ENCODE results near the gene MRAS.

MRAS gene

DNA sequence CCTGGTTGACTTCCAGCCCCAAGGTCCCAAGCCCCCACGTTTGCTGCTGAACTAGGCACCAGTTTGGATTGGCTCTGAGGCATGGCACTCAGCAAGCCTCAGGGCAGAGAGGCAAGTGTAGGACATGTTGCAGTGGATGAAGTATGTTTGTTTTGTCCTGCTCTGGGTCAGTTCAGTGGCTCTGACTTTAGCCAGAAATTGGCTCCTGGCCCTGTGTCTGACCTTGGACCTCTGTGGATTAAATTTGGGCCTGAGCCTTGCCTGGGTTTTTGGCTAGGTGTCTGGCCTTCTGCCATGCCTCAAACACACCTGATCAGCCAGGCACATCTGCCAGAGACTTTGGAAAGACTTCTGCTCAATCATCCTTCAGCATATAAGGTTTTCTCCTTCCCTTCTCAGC, 3.6 kb upstream of the MRAS start:
- DNase-seq: no peak

DNA sequence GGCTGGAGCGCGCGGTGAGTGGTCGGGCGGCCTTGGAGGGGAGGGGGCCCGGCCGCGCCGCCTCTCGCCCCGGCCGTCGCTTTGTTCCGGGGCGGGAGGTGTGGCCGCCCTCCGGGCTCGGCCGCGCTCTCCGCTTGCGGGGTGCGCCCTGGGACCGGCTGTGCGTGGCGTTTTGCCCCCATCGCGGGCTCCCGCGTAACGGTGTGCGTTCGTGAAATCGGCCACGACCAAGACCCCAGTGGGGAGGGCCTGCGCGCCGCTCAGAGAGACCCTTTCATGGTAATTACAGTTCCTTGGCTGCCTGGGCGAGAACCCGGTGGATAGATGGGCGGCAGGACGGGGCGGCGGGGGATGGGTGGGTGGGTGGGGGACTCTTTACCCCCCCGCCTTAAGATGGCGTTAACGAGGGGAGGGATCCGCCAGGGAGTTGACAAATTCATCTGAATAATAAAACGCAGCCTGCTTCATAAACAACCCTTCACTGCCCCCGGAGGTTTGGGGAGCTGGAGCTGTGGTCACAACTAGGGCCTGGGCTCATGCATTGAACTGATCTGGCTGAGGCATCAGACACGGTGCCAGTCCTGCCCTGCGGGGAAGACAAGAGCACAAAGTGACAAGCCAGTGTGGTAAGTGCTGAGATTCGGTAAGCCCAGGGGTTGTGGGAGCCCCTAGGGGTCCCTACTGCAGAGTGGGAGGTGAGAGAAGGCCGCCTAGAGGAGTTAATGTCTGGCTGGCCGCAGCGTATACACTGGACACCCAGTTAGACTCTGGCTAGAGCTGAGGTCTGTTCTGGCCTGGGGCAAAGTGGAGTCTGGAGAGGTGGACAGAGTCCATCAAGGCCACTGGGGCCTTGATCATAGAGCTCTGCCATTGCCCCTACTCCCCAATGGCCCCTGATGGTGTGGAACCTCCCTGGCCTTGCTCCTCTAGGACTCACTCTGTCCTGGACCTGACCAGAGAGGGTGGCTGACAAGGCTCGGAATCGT, 668 bp downstream of the MRAS start:
- DNase-seq: no peak

DNA sequence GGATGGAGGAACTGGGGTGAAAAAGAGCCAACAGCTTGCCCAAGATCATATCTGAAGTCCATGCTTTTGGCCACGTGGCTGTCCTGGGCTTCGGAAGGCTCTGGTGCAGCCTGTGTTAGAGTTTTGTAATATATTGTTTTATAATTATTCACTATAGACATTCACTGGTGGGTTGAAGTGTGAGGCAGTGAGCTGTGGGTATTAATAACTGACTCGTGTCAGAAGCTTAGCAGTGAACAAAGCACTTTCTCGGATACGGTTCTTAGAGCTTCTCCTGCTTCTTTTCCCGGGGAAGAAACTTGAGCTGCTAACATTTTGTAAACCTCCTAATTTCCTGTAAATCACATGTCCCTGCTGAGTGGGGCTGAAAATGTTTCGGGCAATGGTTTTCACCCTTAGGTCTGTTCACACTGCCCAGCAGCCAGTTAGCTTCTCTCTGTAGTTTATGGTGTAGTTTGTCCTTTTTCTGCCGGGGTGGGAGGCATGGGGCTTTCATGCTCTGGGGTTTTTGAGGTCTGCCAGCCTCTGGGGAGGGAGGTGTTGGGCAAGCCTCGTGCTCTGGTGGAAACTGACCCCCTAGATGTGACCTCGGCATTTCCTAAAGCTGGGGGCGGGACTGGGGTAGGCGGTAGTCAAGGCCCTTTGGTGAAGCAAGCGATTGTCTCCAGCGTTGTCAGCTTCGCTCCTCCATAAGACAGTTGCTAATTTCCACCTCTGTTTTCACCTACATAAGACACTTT, 1.7 kb downstream of the MRAS start:
- DNase-seq: no peak

DNA sequence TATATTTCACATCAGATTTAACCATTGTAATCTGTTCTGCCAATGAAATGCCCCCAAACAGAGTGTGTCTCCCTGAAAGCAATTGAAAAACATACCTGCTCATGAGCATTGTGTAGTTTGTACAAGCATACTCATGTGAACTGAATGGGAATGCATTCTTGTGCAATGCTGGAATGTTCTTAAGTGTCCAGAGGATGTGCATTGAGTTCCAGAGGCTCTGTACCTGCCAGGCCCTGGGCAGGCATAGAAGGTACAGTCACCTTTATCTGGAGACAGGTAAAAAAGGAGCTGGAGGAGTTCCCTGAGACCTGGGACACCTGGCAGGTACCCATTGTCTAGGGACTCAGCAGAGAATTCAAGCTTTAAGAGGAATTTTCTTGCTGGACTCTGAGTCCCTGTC, 2.8 kb downstream of the MRAS start:
- no peak for DNase-seq

DNA sequence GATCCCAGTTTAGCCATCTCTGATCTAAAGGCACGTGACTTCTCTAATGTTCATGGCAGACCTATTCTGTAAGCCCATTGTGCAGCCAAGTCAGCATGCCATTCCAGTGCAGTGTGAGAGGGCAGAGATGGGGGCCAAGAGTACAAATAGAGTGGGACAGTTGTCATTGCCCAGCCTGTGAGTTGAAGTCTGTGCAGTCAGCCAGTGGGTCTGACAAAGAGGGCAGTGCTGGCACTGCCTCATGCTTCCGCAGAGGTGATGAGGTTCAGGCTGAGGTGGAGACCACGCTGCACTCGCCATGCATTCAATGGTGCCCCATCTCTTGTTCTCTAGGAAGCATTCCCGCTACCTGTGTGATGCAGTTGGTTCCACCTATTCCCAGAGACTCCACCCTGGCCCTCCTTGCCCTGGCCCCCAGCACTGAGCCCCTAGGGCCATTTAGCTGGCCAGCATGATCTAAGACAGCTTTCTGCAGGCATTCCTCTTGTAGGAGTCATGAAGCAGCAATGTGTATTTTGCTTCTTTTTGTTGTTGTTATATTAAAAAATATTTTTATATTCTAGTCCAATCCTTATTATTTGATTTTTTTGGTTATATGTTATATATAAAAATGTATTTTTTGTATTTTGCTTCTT, 3.7 kb downstream of the MRAS start:
- DNase-seq: no peak

DNA sequence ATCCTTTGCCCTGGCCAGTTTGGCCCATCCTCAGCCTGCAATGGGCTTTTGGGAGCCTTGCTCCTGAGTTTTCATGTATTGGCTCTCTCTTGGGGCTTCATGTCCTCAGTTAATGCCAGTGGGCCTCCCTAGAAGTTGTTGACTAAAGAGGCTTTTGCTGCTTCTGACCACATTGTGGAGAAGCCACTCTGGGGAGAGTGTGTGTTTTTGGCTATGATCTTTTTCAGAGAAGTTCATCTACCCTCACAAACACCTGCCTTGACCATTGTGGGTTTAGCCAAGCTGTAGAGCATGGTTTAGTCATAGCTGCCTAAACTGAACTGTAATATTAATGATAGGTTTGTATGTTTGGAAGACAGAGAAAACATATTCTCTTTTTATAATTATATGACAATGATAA, 6.0 kb downstream of the MRAS start:
- no peak for DNase-seq

DNA sequence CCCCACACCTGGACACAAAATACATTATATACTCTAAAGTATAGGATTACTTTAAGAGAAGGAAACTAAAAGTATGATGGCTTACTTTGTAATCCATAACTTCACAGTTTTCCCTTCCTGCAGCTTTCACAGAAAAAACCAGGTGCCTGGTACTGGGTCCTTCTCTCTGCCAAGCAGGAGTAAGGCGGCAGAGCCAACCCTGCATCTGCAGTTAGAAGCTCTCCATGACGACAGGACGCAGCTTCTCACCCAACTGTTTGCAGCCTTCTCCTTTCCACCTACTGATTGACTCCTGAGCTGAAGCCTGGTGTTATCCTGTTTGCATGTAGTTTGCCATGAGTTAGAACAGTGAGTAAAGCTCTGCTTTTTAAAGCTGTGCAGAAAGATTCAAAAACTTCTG, 6.7 kb downstream of the MRAS start:
- DNase-seq: no peak

DNA sequence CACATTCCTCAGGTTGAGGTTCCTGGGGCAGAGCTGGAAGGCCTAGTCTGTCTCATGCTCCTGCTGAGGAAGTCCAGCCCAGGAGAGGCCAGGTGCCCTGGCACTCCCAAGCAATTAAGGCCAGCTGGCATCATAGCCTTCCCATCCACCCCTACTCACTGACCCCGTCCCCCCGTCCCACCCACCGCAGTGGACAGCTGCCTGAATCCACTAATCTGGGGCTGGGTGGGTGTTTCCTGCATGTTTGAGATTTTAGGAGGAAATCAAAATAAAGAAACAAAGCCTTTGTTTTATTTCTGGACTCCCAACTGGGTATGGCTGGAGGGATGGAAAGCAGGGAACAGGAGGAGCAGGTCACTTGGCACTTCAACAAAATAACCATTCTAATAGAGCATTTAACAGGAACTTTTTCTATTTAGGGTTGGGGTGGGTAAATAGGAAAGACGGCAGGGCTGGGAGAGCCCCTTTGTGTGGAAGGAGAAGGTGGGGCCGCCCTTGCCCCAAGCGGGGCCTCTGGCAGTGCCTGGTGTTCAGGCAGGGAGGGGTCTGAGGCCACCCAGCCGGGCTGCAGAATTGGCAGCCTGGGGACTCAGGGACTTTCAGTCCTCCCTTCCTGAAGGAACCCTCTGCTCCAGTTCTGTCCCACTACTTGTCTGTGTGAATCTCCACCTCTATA, 8.5 kb downstream of the MRAS start:
- DNase-seq: no peak

DNA sequence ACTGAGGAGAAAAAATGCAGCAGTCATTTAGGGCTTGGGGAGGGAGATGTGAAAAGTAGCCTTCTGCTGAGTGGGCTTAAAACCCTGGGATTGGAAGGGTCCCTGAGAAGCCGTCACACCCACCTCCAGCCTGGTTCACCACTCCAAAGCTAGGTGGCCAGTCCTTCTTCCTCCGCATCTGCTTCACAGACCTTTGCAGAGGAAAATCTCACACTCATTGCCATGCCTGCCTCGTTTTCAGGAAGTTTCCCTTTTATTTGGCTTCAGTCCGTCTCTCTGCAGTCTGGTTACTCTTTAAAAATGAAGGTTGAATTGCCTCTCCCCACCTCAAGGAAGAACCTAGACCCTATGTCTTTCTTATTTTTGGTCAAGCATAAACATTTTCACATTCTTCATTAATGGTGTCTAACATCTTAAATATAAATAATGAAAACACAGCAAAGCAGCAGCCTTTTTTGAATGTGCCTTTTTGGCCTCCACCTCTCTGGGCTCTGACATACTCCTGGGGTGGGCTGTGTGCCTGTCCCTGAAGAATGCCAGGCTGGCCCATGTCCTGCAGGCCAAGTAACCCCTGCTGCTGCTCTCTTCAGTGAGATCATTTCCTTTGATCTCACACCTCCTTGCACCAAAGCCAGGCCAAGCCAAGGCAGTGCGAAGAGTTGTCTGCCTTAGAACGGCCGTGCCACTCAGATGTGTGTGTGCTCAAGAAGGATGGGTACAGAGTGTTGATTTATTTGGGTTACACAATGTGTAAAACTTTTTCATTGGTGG, 11.0 kb downstream of the MRAS start:
- DNase-seq: no peak

DNA sequence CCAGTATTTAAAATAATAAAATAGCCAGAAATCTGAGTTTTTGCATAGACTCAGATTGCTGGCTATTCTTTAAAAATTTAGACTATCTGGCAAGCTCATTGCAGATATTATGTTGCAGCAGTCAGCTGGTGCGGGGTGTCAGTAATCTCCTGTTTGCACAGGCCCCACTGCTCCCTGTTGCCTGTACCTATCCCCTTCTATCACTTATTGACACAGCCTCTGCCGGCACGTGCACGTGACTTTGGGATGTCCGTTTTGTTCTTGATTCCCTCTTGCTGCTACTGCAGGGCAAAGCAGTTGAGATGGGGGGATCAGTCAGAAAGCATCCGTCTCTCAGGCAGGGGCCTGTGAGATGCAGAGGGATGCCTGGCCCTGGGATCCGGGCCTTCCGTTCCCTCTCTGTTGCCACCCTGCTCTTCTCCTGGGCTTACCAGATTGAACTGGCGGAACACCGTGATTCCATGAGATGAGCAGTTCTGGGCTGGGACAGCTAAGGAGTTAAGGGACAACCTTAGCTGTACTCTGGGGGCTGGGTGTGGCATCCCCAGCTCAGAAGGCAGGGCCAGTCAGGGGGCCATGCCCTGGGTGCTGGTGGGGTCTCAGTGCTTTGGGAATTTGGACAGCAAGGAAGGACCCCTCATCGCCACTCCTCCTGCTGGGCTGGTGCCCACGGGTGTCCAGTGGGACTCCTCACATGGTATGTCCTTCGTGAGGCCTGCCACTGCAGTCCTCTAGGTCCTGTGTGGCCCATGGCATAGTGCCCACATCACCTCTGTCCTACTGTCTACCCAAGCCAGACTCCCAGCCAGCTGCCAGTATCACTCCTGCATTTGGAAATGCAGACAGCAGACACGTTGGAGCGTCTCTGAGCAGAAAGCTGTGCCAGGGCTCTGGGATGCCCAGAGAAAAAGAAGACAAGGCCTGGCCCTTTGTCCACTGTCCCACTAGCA, 11.8 kb downstream of the MRAS start:
- no peak for DNase-seq

DNA sequence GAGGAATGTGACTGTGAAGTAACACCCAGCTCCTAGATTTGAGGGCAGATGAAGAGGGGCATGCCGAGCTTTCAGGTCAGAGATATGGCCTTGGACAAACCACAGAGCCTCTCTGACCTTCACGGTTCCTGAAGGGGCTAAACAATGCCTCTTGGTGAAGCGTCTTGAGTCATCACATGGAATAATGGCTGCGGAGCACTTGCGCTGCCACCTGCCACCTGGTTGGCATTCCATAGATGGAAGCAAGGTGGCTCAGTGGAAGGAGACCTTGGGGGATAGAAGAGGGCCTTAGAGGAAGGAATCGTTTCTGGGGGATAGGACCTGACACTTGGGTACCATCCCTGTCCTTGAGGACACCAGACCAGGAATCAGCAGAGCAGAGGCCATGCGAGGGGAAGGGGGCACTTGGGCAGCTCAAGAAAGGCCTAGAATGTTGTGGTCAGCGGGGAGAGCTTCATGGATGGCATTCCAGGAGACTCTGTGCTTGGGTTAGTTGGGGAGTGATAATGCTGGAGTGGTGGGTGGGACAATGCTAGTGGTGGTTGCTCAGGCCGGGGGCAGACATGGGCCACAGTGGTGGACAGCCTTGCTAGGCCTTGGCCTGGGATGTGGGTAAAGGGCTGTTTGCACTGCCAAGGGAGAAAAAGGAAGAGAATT, 12.6 kb downstream of the MRAS start:
- no peak for DNase-seq

DNA sequence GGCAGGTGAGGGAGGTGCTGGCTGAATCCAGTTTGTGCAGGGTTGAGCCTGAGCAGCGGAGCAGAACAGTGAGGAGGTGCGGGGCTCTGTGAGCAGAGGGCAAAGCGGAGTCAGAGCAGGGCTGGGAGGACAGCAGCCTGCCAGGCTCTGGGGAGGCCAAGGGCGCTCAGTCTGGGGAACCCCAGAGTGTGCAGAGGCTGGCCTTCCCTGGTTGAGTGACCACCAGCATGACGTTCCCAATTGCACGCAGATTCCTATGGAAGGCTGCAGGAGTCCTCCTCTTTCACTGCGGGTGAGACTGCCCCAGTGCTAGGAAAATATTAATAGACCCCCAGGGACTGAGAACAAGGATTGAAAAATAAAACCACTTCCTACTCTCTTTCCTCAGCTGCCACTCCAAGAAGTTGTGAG, 13.2 kb downstream of the MRAS start:
- DNase-seq: no peak

DNA sequence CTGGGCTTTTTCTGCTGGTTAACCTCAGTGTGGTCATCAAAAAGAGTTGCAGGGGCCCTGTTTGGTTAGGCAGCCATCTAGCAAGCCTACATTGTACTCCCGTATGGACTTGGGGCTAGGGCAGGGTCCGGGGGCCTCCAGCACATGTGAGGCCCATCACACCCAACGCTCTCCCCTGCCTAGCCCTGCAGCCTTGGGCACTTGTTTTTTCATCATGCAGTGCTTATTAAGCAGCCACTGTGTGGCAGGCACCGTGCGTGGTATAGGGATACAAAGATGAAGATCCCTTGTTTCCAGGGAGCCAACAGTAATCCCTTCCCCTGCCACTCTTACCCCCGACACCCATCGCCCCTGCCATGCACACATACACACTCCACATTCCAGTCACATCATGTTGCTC, 14.2 kb downstream of the MRAS start:
- DNase-seq: no peak

DNA sequence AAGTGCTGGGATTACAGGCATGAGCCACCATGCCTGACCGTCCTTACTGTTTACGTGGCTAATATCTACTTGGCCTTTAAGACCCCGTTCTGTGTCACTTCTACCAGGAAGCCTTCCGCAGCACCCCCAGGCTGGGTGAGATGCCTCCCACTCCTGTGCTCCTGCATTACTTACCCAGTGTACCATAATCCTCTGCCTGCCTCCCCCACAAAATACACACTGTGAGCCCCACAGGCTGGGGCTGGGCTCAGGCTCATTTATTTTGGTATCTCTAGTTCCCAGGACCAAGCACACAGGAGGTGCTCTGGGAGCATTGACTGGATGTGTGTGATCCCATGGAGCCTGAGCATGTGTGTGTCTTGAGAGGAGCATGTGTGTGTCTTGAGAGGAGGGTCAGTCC, 14.9 kb downstream of the MRAS start:
- DNase-seq: no peak

DNA sequence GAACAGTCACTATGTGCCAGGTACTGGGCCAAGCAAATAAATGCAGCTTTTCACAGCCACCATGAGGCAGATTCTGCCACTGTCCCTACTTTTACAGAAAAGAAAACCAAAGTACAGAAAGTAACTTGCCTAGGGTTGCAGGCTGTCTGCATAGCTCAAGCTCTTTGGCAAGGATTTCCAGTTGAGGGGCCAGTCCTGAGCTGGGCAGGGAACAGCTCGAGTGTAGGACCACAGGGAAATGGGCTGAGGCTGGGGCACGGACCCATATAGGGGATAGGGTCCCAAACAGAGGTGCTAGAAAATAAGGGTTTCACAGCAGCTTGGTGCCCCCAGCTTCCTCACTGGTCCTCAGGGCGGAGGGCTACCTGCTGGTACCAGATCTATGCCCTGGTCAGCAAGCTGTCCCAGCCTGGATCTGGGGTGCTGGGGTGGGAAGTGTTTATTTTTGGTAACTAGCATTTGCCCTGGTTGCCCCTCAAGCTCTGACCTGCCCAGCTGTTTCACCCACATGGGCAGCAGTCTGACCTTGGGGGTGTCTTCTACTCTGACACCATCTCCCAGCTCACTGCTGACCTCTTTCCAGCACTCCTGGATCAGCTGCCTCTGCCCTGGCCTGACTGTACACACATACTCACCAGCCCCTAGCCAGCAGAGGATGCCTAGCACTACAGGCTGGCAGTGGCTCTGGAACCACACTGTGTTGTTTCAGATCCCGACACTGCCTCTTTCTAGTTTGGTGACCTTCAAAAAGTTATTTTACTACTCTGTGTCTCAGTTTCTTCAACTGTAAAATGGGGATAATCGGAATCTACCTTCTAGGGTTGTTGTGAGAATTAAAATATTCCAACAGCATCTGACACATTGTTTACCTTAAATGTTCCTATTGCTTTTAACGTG, 16.2 kb downstream of the MRAS start:
- DNase-seq: no peak

DNA sequence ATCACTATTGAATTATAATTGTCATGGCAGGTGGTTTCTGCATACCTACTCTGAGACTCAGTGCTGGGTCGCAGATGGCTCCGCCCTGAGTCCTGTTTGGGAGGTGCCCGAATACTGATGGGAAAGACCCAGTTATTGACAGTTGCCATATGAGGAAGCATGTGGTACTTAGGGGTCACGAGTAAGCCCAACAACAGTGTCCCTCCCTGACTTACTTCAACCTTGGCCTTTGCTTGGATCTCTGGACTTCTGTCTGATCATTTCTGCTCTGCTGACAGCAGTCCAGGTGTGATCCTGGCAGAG, 16.8 kb downstream of the MRAS start:
- no peak for DNase-seq

DNA sequence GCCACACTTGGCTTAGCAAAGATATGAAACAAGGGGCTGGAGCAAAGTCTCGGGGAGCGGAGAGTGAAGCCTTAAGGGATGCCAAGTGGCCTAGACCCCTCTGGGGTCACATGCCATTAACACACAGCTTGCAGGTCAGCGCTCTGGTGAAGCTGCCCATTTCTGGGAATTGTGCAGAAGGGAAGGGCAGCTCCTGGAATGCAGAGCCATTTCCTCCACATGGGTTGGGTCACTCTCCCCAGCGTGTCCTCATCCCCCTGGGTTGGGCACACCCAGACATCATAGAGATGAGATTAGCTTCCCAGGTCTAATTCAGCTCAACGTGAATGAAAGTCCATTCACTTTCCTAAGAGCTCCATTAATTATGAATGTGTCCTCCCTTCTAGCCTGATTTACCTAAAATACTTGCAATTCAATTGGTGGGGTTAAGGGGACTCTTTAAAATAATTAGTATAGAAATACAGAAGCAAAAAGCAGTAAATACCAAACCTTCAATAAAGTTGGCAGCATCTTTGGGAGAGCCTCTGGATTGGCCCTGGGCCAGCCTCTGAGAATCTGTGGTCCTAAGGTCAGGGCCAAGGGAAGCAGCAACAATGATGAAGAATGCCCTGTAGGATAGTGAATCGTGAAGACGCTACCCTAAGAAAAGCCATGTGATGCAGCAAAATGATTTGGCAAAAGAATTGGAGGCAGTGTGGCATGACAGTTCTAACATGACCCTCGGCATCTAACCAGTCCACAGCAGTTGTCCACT, 17.8 kb downstream of the MRAS start:
- DNase-seq: no peak

DNA sequence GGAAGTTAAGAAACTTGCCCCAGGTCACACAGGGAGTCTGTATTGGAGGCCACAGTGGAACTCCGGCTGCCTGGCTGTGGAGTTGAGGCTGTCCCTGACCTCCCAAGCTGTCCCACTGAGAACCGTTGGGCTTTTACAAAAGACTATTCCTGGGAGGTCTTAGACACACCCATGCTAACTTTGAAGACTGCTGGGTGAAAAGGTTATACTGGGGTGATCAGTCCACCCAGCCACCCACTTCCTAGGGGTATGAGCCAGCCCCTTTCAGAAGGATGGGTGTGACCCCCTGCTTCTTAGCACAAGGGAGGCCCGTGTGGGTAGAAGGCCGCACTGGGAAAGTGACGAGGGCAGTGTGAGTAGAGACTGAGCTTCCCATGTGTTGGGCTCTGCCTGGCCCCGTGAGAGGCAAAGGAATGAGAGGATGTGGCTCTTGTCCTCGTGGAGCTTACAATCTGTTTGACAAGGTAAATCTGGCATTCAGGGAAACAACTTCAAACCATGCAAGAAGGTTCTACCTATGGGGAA, 19.0 kb downstream of the MRAS start:
- DNase-seq: no peak

DNA sequence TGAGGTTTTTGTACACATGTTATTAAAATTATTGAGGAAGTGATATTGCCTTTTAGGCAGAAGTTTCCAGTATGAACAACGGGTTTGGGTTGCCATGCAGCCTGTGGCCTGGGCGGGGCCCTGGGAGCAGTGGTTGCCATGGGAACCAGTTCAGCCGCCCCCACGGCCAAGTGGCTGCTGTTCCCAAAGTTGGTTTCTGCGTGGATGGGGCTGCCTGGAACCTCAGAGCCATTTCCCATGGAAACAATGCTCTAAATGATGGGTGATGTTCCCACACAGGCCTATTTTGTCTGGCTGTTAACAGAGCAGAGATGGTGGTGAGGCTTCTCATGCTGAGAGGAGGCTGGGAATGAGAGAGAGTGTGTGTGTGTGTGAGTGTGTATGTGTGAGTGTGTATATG, 19.5 kb downstream of the MRAS start:
- no peak for DNase-seq

Data from stimulated activated CD8-positive, alpha-beta memory T cell treated with anti-CD3 and anti-CD28 coated beads, Interleukin-4, amount 100 ng/mL, for 48 hours (primary cell).